Measurements from ENCODE around the gene ANO7.
A peak's percentile ranks its signal among the peaks of the same experiment; 100 is the strongest.

Gene ANO7

GRCh38 chr2:241188361-241189092 is at the start of gene ANO7:
Gene ANO7, plus strand, starts transcription at chr2:241188677. Its CDS starts 1,387 bp downstream, at chr2:241190064.
- DNase-seq, result no peak

GRCh38 chr2:241139531-241140444 is 48.7 kb upstream of the ANO7 start:
- DNase-seq, result peak; percentile 26

GRCh38 chr2:241140445-241140840 is 48.0 kb upstream of the ANO7 start:
- peak; percentile 4 for DNase-seq

- DNase-seq, result peak; percentile 19
Measured at GRCh38 chr2:241141214-241141770, 47.2 kb upstream of the ANO7 start.

- no peak for DNase-seq
Measured at GRCh38 chr2:241142063-241142462, 46.4 kb upstream of the ANO7 start.

- peak; percentile 19 for DNase-seq
Measured at GRCh38 chr2:241142593-241142992, 45.9 kb upstream of the ANO7 start.

- DNase-seq, result no peak
Measured at GRCh38 chr2:241146286-241146685, 42.2 kb upstream of the ANO7 start.

- no peak for DNase-seq
Measured at GRCh38 chr2:241147336-241147735, 41.1 kb upstream of the ANO7 start.

GRCh38 chr2:241148239-241148638 is 40.2 kb upstream of the ANO7 start:
- DNase-seq, result no peak

GRCh38 chr2:241148891-241149674 is 39.4 kb upstream of the ANO7 start, which contains the start of gene PASK:
Gene PASK, minus strand, starts transcription at chr2:241149472. Its CDS starts 6,440 bp downstream, at chr2:241143032.
- DNase-seq, result peak; percentile 89

GRCh38 chr2:241149675-241149924 is 38.9 kb upstream of the ANO7 start:
- no peak for DNase-seq

- DNase-seq, result peak; percentile 96
Measured at GRCh38 chr2:241149925-241150659, 38.4 kb upstream of the ANO7 start, which contains the start of gene PPP1R7. Gene PPP1R7, plus strand, starts transcription at chr2:241150467. Its CDS starts 29 bp downstream, at chr2:241150496.

GRCh38 chr2:241150660-241151530 is 37.6 kb upstream of the ANO7 start:
- DNase-seq, result no peak

- DNase-seq, result no peak
Measured at GRCh38 chr2:241151934-241152660, 36.4 kb upstream of the ANO7 start.

- DNase-seq, result peak; percentile 7
Measured at GRCh38 chr2:241153616-241154015, 34.9 kb upstream of the ANO7 start.

- DNase-seq, result no peak
Measured at GRCh38 chr2:241154915-241155314, 33.6 kb upstream of the ANO7 start.

GRCh38 chr2:241155936-241156335 is 32.5 kb upstream of the ANO7 start:
- no peak for DNase-seq

GRCh38 chr2:241156971-241157441 is 31.5 kb upstream of the ANO7 start:
- DNase-seq, result no peak

- DNase-seq, result no peak
Measured at GRCh38 chr2:241157841-241158545, 30.5 kb upstream of the ANO7 start.

GRCh38 chr2:241158546-241158900 is 30.0 kb upstream of the ANO7 start:
- no peak for DNase-seq

Measured in right forelimb (tissue), 1 donor.